Neural progenitor cell (in vitro differentiated cells): ENCODE data around the gene CHPF. TPM values are rescaled to one million over a fixed set of nuclear protein-coding genes. Genes with fewer than 3 reads are reported as not detected.

Source experiments
- DNase-seq: peaks from one replicate; pipeline ENCODE4 v3.0.0-alpha.2; 2016; ENCODE audit warnings: low spot score
- H2AFZ ChIP-seq: fragments of 200-600 bp; sonication (generic); replicated peaks from 2 replicates; pipeline ENCODE4 v1.6.1; 2016; ENCODE audit warnings: antibody characterized with exemption
- H3F3A ChIP-seq: fragments of 200-600 bp; sonication (generic); 2 replicates; pipeline ENCODE4 v1.6.1; 2016; ENCODE audit warnings: antibody characterized with exemption, low read depth
- H3K27ac ChIP-seq: fragments of 200-600 bp; sonication (generic); 2 replicates; pipeline ENCODE4 v1.5.1; 2016; ENCODE audit warnings: mild to moderate bottlenecking
- H3K27me3 ChIP-seq: fragments of 200-600 bp; sonication (generic); 2 replicates; pipeline ENCODE4 v1.6.1; 2016; ENCODE audit warnings: mild to moderate bottlenecking, moderate library complexity
- H3K36me3 ChIP-seq: fragments of 200-600 bp; sonication (generic); 2 replicates; pipeline ENCODE4 v1.5.1; 2016
- H3K4me1 ChIP-seq: fragments of 200-600 bp; sonication (generic); 2 replicates; pipeline ENCODE4 v1.6.1; 2016; ENCODE audit warnings: mixed run types
- H3K4me2 ChIP-seq: fragments of 200-600 bp; sonication (generic); 2 replicates; pipeline ENCODE4 v1.6.1; 2016
- H3K4me3 ChIP-seq: fragments of 200-600 bp; sonication (generic); 2 replicates; pipeline ENCODE4 v1.5.1; 2016
- H3K79me2 ChIP-seq: fragments of 200-600 bp; sonication (generic); 2 replicates; pipeline ENCODE4 v1.6.1; 2016; ENCODE audit warnings: low read depth
- H3K9ac ChIP-seq: fragments of 200-600 bp; sonication (generic); 2 replicates; pipeline ENCODE4 v1.6.1; 2016
- H3K9me3 ChIP-seq: fragments of 200-600 bp; sonication (generic); 2 replicates; pipeline ENCODE4 v1.5.1; 2016; ENCODE audit warnings: low read depth
- H4K20me1 ChIP-seq: fragments of 200-600 bp; sonication (generic); 2 replicates; pipeline ENCODE4 v1.6.1; 2016; ENCODE audit warnings: low read depth
- H3K27ac Mint-ChIP-seq: 3 replicates; pipeline ENCODE4 v1.8.0; 2021; ENCODE audit warnings: mixed read lengths
- H3K27me3 Mint-ChIP-seq: 2 replicates; pipeline ENCODE4 v1.8.0; 2022; ENCODE audit warnings: low read depth, mild to moderate bottlenecking, inconsistent platforms, moderate library complexity, mixed read lengths; ENCODE audit not compliant: insufficient read depth
- H3K36me3 Mint-ChIP-seq: 3 replicates; pipeline ENCODE4 v1.8.0; 2021; ENCODE audit warnings: mixed read lengths
- H3K4me1 Mint-ChIP-seq: 3 replicates; pipeline ENCODE4 v1.8.0; 2021; ENCODE audit warnings: mixed read lengths
- H3K4me3 Mint-ChIP-seq: 3 replicates; pipeline ENCODE4 v1.8.0; 2021; ENCODE audit warnings: mild to moderate bottlenecking, moderate library complexity, mixed read lengths
- H3K9me3 Mint-ChIP-seq: 3 replicates; pipeline ENCODE4 v1.8.0; 2020; ENCODE audit warnings: mixed read lengths
- CTCF ChIP-seq: fragments of 200-600 bp; sonication (generic); IDR thresholded peaks from 2 replicates; pipeline ENCODE4 v1.5.1; 2017; ENCODE audit warnings: antibody characterized with exemption, mild to moderate bottlenecking
- EZH2 ChIP-seq: fragments of 200-600 bp; sonication (generic); IDR thresholded peaks from 2 replicates; pipeline ENCODE4 v1.6.1; 2017; ENCODE audit warnings: antibody characterized with exemption, mild to moderate bottlenecking, moderate library complexity
- EZH2phosphoT487 ChIP-seq: fragments of 200-600 bp; sonication (generic); IDR thresholded peaks from 2 replicates; pipeline ENCODE4 v1.6.1; 2017; ENCODE audit warnings: antibody characterized with exemption
- total RNA-seq: library from RNA; depleted of rRNA; stranded (reverse); fragments of >200 nt; gene quantifications from 2 replicates; pipeline ENCODE4 v1.2.3, GENCODE V29; 2015; ENCODE audit warnings: low replicate concordance

The CHPF gene
- total RNA-seq, 1 donor from 2014 or later: 6.7 TPM

- Histone ChIP-seq H3K27me3 (peaks cover 17% of the 10 kb centered on the region), H3F3A (peaks cover 14% of the 10 kb centered on the region), H3K4me1 (peaks cover 8% of the 10 kb centered on the region), H3K36me3 (no peaks in the 10 kb centered on the region), H2AFZ (no peak overlapping the region), H3K27ac (no peak overlapping the region), H3K79me2 (peaks cover 10% of the 10 kb centered on the region), H4K20me1 (peaks cover 26% of the 10 kb centered on the region), H3K9me3 (no peaks in the 10 kb centered on the region), H3K4me2 (no peak overlapping the region), H3K4me3 (no peak overlapping the region), H3K9ac (no peak overlapping the region)
- Mint-ChIP-seq H3K36me3 (peaks cover 35% of the 10 kb centered on the region), H3K9me3 (peaks cover 4% of the 10 kb centered on the region), H3K27ac (no peak overlapping the region), H3K4me1 (peaks cover 27% of the 10 kb centered on the region), H3K27me3 (peaks cover 8% of the 10 kb centered on the region), H3K4me3 (peak overlapping the region; percentile 33)
- no peak for DNase-seq
- TF ChIP-seq EZH2phosphoT487 (no peak), EZH2 (no peak), CTCF (no peak)
These were observed 24.3 kb upstream of the CHPF start for GRCh38 chr2:219567791-219568361.

DNA sequence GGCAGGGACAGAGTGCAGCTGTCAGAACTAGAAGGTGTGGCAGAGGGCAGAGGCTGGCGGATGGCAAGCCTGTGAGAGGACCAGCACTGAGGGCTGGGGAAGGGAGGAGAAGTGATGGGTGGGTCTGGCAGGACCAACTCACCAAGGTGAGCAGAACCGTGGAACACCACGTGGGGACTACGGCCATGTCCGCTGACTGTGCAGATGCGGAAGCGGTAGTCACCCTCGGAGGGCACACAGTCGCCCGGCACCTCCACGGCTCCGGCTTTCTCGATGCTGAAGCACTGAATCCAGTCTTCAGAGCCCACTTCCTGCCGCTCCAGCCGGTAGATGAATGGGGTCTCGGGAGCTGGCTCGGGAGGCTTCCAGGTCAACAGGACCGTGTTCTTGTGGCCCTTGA lies 23.5 kb upstream of the CHPF start:
- H3K27ac ChIP-seq: no peak overlapping the region
- no peak overlapping the region for H2AFZ ChIP-seq
- H3K27me3 ChIP-seq: peaks cover 17% of the 10 kb centered on the region
- no peak for DNase-seq
- no peaks in the 10 kb centered on the region for H3K9me3 ChIP-seq
- H3K4me1 ChIP-seq: peaks cover 8% of the 10 kb centered on the region
- Mint-ChIP-seq H3K9me3 (peaks cover 4% of the 10 kb centered on the region), H3K27ac (no peak overlapping the region), H3K4me3 (no peak overlapping the region), H3K36me3 (peaks cover 36% of the 10 kb centered on the region), H3K4me1 (peaks cover 25% of the 10 kb centered on the region), H3K27me3 (peaks cover 8% of the 10 kb centered on the region)
- H3K36me3 ChIP-seq: no peaks in the 10 kb centered on the region
- no peak for TF ChIP-seq EZH2
- no peak for TF ChIP-seq EZH2phosphoT487
- TF ChIP-seq CTCF: no peak
- H3K4me2 ChIP-seq: no peak overlapping the region
- no peak overlapping the region for H3K9ac ChIP-seq
- H3K79me2 ChIP-seq: peaks cover 10% of the 10 kb centered on the region
- H3K4me3 ChIP-seq: no peak overlapping the region
- peaks cover 26% of the 10 kb centered on the region for H4K20me1 ChIP-seq
- peaks cover 6% of the 10 kb centered on the region for H3F3A ChIP-seq

- Mint-ChIP-seq H3K36me3 (peaks cover 36% of the 10 kb centered on the region), H3K4me3 (no peak overlapping the region), H3K27ac (no peak overlapping the region), H3K4me1 (peaks cover 24% of the 10 kb centered on the region), H3K9me3 (peaks cover 4% of the 10 kb centered on the region), H3K27me3 (peaks cover 5% of the 10 kb centered on the region)
- no peak for DNase-seq
- H3K27me3 ChIP-seq: peaks cover 17% of the 10 kb centered on the region
- H2AFZ ChIP-seq: no peak overlapping the region
- peaks cover 4% of the 10 kb centered on the region for H3F3A ChIP-seq
- no peak for TF ChIP-seq CTCF
- no peak for TF ChIP-seq EZH2phosphoT487
- no peak for TF ChIP-seq EZH2
- no peaks in the 10 kb centered on the region for H3K36me3 ChIP-seq
- no peak overlapping the region for H3K4me2 ChIP-seq
- H3K4me3 ChIP-seq: no peak overlapping the region
- peaks cover 26% of the 10 kb centered on the region for H4K20me1 ChIP-seq
- no peak overlapping the region for H3K9ac ChIP-seq
- H3K4me1 ChIP-seq: peaks cover 8% of the 10 kb centered on the region
- H3K79me2 ChIP-seq: peaks cover 10% of the 10 kb centered on the region
- no peaks in the 10 kb centered on the region for H3K9me3 ChIP-seq
- no peak overlapping the region for H3K27ac ChIP-seq
These were observed 23.0 kb upstream of the CHPF start for GRCh38 chr2:219566640-219567039.
